ENCODE results near the gene GPR42. TPM values are rescaled to one million over a fixed set of nuclear protein-coding genes. Genes with fewer than 3 reads are reported as not detected.

The GPR42 gene
- total RNA-seq, 1 experiment from 2014 or later, result not detected

DNA sequence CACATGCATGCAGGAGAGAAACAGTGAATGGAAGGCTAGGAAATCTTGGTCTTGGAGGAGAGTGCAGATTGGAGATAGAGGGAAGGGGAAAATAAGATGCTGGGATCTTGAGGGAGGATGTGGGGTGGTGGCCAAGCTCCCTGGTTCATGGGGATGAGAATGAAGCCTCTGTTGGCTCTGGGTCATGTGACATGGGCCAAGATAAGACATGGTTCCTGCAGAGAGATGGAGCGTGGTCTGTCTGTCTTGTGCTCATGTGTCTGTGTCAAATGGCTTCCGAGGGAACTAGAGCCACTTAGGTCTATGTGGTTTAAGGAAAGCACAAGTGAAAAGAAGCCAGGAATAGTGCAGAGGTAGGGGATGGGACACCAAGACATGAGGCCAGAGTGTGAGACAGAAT lies 46.4 kb downstream of the GPR42 start:
- H3K4me1 Mint-ChIP-seq (ENCODE audit: insufficient read depth, unreplicated experiment), result no peaks in the 10 kb centered on the region
- TF ChIP-seq, protein P1, sequence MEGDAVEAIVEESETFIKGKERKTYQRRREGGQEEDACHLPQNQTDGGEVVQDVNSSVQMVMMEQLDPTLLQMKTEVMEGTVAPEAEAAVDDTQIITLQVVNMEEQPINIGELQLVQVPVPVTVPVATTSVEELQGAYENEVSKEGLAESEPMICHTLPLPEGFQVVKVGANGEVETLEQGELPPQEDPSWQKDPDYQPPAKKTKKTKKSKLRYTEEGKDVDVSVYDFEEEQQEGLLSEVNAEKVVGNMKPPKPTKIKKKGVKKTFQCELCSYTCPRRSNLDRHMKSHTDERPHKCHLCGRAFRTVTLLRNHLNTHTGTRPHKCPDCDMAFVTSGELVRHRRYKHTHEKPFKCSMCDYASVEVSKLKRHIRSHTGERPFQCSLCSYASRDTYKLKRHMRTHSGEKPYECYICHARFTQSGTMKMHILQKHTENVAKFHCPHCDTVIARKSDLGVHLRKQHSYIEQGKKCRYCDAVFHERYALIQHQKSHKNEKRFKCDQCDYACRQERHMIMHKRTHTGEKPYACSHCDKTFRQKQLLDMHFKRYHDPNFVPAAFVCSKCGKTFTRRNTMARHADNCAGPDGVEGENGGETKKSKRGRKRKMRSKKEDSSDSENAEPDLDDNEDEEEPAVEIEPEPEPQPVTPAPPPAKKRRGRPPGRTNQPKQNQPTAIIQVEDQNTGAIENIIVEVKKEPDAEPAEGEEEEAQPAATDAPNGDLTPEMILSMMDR (IDR thresholded peaks at IDR 0.05; ENCODE audit: unreplicated experiment), result no peak
- no peak overlapping the region for H3K27ac Mint-ChIP-seq (ENCODE audit: low read depth, unreplicated experiment)
- no peak for DNase-seq (ENCODE audit: unreplicated experiment)
- ChIA-PET POLR2A (interaction anchor here (0.5 kb wide), 1 partner anchor 272 kb away, joined by 3 read pairs; no protein-coding TSS in a partner anchor), CTCF (interaction anchor here (1.0 to 1.6 kb wide), 2 partner anchors 65 to 93 kb away, joined by 4 to 11 read pairs; no protein-coding TSS in a partner anchor)
- no peak overlapping the region for H3K4me3 Mint-ChIP-seq (ENCODE audit: unreplicated experiment)
- BruUV-seq (replicated peaks), result no TSS peak
- H3K27me3 Mint-ChIP-seq (ENCODE audit: insufficient read depth, unreplicated experiment), result peaks cover 73% of the 10 kb centered on the region
- intact Hi-C loops (cut with micrococcal nuclease), result no loop called here
- no peaks in the 10 kb centered on the region for H3K36me3 Mint-ChIP-seq (ENCODE audit: insufficient read depth, unreplicated experiment)
- H3K9me3 Mint-ChIP-seq (ENCODE audit: unreplicated experiment), result no peaks in the 10 kb centered on the region

DNA sequence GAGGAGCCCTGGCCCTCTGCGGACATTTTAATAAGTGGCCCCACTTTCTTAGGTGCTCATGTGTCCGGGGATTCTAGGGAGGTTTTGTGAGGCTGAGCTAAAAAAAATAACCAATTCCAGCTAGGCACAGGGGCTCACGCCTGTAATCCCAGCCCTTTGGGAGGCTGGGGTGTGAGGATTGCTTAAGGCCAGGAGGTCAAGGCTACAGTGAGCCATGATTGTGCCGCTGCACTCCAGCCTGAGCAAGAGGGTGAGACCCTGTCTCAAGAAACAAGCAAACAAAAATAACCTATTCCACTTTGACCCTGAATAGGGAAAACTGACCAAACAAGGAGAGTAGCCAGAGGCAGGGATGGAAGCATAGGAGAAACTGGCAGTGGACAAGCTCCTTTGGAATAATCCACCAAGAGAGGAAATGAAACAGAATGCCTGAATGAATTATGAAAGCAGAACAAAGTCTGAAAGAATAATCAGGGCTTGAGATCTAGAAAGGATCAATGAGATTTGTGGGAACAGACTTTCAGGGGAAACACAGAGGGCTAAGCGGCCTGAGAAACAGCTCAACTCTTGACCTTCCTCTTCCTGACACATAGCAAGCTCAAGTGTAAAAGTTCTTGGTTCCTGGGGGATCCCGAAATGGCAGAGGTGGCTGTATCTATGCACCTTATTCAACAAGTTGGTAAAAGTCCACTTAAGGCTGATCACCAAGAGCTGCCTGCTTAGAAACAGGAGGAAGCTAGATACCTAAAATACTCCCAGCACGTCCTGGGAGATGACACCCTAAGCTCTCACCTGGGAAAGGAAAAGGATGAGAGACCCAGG lies 47.1 kb downstream of the GPR42 start:
- Mint-ChIP-seq H3K36me3 (ENCODE audit: insufficient read depth, unreplicated experiment) (no peaks in the 10 kb centered on the region), H3K4me1 (ENCODE audit: insufficient read depth, unreplicated experiment) (no peaks in the 10 kb centered on the region), H3K9me3 (ENCODE audit: unreplicated experiment) (no peaks in the 10 kb centered on the region), H3K4me3 (ENCODE audit: unreplicated experiment) (no peak overlapping the region), H3K27me3 (ENCODE audit: insufficient read depth, unreplicated experiment) (peaks cover 70% of the 10 kb centered on the region), H3K27ac (ENCODE audit: low read depth, unreplicated experiment) (no peak overlapping the region)
- TF ChIP-seq, protein P1 (IDR thresholded peaks at IDR 0.05; ENCODE audit: unreplicated experiment), result no peak
- intact Hi-C loops (cut with micrococcal nuclease), result no loop called here
- ChIA-PET CTCF (interaction anchor here (0.5 to 1.6 kb wide), 4 partner anchors 56 to 93 kb away, joined by 3 to 11 read pairs (median 4); no protein-coding TSS in a partner anchor), POLR2A (interaction anchor here (1.6 kb wide), 1 partner anchor 9 kb away, joined by 3 read pairs; no protein-coding TSS in a partner anchor)
- BruUV-seq (replicated peaks), result no TSS peak
- no peak for DNase-seq (ENCODE audit: unreplicated experiment)

DNA sequence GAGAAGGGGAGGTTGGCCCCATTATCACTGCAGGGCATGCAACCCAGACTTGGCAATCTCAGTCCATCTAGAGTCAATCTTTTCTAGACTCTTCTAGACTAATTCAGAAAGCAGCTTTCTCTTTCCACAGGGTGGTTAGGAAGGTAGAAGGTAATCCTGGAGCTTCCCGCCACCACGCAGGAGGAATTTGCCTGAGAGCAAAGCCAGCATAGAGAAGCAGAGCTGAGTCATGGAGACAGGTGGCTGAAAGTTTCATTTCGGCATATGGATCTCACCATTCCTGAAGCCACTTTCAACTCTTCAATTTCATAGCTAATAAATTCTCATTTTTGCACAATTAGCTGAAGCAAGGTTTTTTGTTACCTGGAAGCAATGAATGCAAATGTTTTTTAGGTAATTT lies 48.2 kb downstream of the GPR42 start:
- no peaks in the 10 kb centered on the region for H3K36me3 Mint-ChIP-seq (ENCODE audit: insufficient read depth, unreplicated experiment)
- no TSS peak for BruUV-seq (replicated peaks)
- intact Hi-C loops (cut with micrococcal nuclease), result no loop called here
- TF ChIP-seq, protein P1 (IDR thresholded peaks at IDR 0.05; ENCODE audit: unreplicated experiment), result no peak
- no peak overlapping the region for H3K27ac Mint-ChIP-seq (ENCODE audit: low read depth, unreplicated experiment)
- no peaks in the 10 kb centered on the region for H3K4me1 Mint-ChIP-seq (ENCODE audit: insufficient read depth, unreplicated experiment)
- ChIA-PET CTCF (interaction anchor here (0.6 to 0.7 kb wide), 3 partner anchors 20 to 336 kb away, joined by 3 read pairs; no protein-coding TSS in a partner anchor), POLR2A (interaction anchor here (1.6 kb wide), 1 partner anchor 11 kb away, joined by 3 read pairs; no protein-coding TSS in a partner anchor)
- no peak overlapping the region for H3K4me3 Mint-ChIP-seq (ENCODE audit: unreplicated experiment)
- no peak for DNase-seq (ENCODE audit: unreplicated experiment)
- H3K9me3 Mint-ChIP-seq (ENCODE audit: unreplicated experiment), result no peaks in the 10 kb centered on the region
- peaks cover 59% of the 10 kb centered on the region for H3K27me3 Mint-ChIP-seq (ENCODE audit: insufficient read depth, unreplicated experiment)

DNA sequence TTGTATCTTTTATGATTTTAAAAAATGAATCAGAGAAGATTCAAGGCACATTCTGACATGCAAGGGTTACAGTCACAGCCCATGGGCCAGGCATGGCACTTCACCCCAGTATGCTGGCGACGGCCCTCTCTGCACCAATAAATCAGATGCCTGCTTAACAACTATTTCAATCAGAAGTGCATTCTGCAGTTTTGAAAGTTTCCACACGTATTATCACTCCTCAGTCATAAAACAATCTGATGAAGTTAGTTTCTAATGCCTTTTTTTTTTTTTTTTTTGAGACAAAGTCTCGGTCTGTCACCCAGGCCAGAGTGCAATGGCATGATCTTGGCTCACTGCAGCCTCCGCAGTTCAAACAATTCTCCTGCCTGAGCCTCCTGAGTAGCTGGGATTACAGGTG lies 48.9 kb downstream of the GPR42 start:
- H3K9me3 Mint-ChIP-seq (ENCODE audit: unreplicated experiment), result no peaks in the 10 kb centered on the region

More for the DNA sequence above, 48.9 kb downstream of the GPR42 start:
- Mint-ChIP-seq H3K27me3 (ENCODE audit: insufficient read depth, unreplicated experiment) (peaks cover 53% of the 10 kb centered on the region), H3K27ac (ENCODE audit: low read depth, unreplicated experiment) (no peak overlapping the region), H3K36me3 (ENCODE audit: insufficient read depth, unreplicated experiment) (no peaks in the 10 kb centered on the region), H3K4me3 (ENCODE audit: unreplicated experiment) (no peak overlapping the region), H3K4me1 (ENCODE audit: insufficient read depth, unreplicated experiment) (no peaks in the 10 kb centered on the region)
- BruUV-seq (replicated peaks), result no TSS peak
- intact Hi-C loops (cut with micrococcal nuclease), result loop anchor here (1.0 kb wide), 1 partner anchor 48 kb away; no protein-coding TSS in a partner anchor
- TF ChIP-seq, protein P1 (IDR thresholded peaks at IDR 0.05; ENCODE audit: unreplicated experiment), result no peak
- CTCF ChIA-PET, result interaction anchor here (0.6 to 1.4 kb wide), 4 partner anchors 20 to 69 kb away, joined by 3 to 7 read pairs (median 4); no protein-coding TSS in a partner anchor
- DNase-seq (ENCODE audit: unreplicated experiment), result no peak
- POLR2A ChIA-PET, result no interaction called here
